ENCODE data around the gene RPL6.
"Not testable (repeated sequence)": the region's sequence is repeated elsewhere in the genome, so short reads cannot be mapped to it uniquely, and the experiment has no call there.

The RPL6 gene

GRCh38 chr12:112409064-112409905 is at the start of gene RPL6:
Gene RPL6 (minus strand): TSS chr12:112409605. CDS start chr12:112408656, 949 bp downstream.
- DNase-seq (ENCODE audit: low read depth): peak; percentile 58

- DNase-seq (ENCODE audit: low read depth): no peak
Measured at GRCh38 chr12:112458751-112459150, 49.3 kb upstream of the RPL6 start.

GRCh38 chr12:112458330-112458729 is 48.9 kb upstream of the RPL6 start:
- DNase-seq (ENCODE audit: low read depth): no peak

GRCh38 chr12:112457142-112457541 is 47.7 kb upstream of the RPL6 start:
- not testable (repeated sequence) for DNase-seq (ENCODE audit: low read depth)

- DNase-seq (ENCODE audit: low read depth): no peak
Measured at GRCh38 chr12:112456029-112456428, 46.6 kb upstream of the RPL6 start.

GRCh38 chr12:112450725-112451124 is 41.3 kb upstream of the RPL6 start:
- DNase-seq (ENCODE audit: low read depth): no peak

- DNase-seq (ENCODE audit: low read depth): not testable (repeated sequence)
Measured at GRCh38 chr12:112448165-112448564, 38.8 kb upstream of the RPL6 start.

GRCh38 chr12:112447106-112447505 is 37.7 kb upstream of the RPL6 start:
- no peak for DNase-seq (ENCODE audit: low read depth)

- no peak for DNase-seq (ENCODE audit: low read depth)
Measured at GRCh38 chr12:112446008-112446725, 36.8 kb upstream of the RPL6 start.

GRCh38 chr12:112443916-112444315 is 34.5 kb upstream of the RPL6 start:
- DNase-seq (ENCODE audit: low read depth): no peak

- not testable (repeated sequence) for DNase-seq (ENCODE audit: low read depth)
Measured at GRCh38 chr12:112440653-112441052, 31.2 kb upstream of the RPL6 start.

GRCh38 chr12:112439769-112440168 is 30.4 kb upstream of the RPL6 start:
- no peak for DNase-seq (ENCODE audit: low read depth)

GRCh38 chr12:112438645-112439044 is 29.2 kb upstream of the RPL6 start:
- not testable (repeated sequence) for DNase-seq (ENCODE audit: low read depth)

GRCh38 chr12:112433551-112433950 is 24.1 kb upstream of the RPL6 start:
- DNase-seq (ENCODE audit: low read depth): no peak

GRCh38 chr12:112431965-112432364 is 22.6 kb upstream of the RPL6 start:
- no peak for DNase-seq (ENCODE audit: low read depth)

- no peak for DNase-seq (ENCODE audit: low read depth)
Measured at GRCh38 chr12:112430929-112431328, 21.5 kb upstream of the RPL6 start.

- no peak for DNase-seq (ENCODE audit: low read depth)
Measured at GRCh38 chr12:112427760-112428159, 18.4 kb upstream of the RPL6 start.

GRCh38 chr12:112425582-112426382 is 16.4 kb upstream of the RPL6 start:
- no peak for DNase-seq (ENCODE audit: low read depth)

GRCh38 chr12:112424126-112424525 is 14.7 kb upstream of the RPL6 start:
- no peak for DNase-seq (ENCODE audit: low read depth)

GRCh38 chr12:112422531-112422930 is 13.1 kb upstream of the RPL6 start:
- DNase-seq (ENCODE audit: low read depth): no peak

- DNase-seq (ENCODE audit: low read depth): no peak
Measured at GRCh38 chr12:112421363-112421762, 12.0 kb upstream of the RPL6 start.

GRCh38 chr12:112420740-112421139 is 11.3 kb upstream of the RPL6 start:
- no peak for DNase-seq (ENCODE audit: low read depth)
